WTC11 (cell line): ENCODE results near the gene SLC44A5. TPM values are rescaled to one million over a fixed set of nuclear protein-coding genes. Genes with fewer than 3 reads are reported as not detected.
A peak's percentile ranks its signal among the peaks of the same experiment; 100 is the strongest.

Experiments
- ATAC-seq: fragments of 200-7000 bp; cut with Tn5 transposase; 2 replicates; pipeline ENCODE4 v1.10.0; 2021; ENCODE audit warnings: mild to moderate bottlenecking, moderate library complexity
- CTCF ChIA-PET: fragments of 300-600 bp; sonication (Branson Sonifier 250); formaldehyde crosslinking; loops from one replicate; lab custom pipeline; 2021; ENCODE audit warnings: antibody characterized with exemption; lab: Charles Lee
- POLR2A ChIA-PET: fragments of 350-600 bp; sonication (Branson Sonifier 250); formaldehyde crosslinking; loops from one replicate; lab custom pipeline; 2021; ENCODE audit warnings: antibody characterized with exemption; lab: Charles Lee
- DNase-seq: peaks from one replicate; pipeline ENCODE4 v3.0.0; 2021; ENCODE audit warnings: low spot score
- H3K27ac Mint-ChIP-seq: 2 replicates; pipeline ENCODE4 v1.8.0; 2021; ENCODE audit warnings: mixed read lengths
- H3K27me3 Mint-ChIP-seq: 2 replicates; pipeline ENCODE4 v1.8.0; 2021; ENCODE audit warnings: low read depth, mild to moderate bottlenecking, moderate library complexity, mixed read lengths
- H3K36me3 Mint-ChIP-seq: 2 replicates; pipeline ENCODE4 v1.8.0; 2021; ENCODE audit warnings: mixed read lengths
- H3K4me1 Mint-ChIP-seq: 2 replicates; pipeline ENCODE4 v1.8.0; 2022; ENCODE audit warnings: mixed read lengths
- H3K4me3 Mint-ChIP-seq: 2 replicates; pipeline ENCODE4 v1.8.0; 2021; ENCODE audit warnings: mild to moderate bottlenecking, moderate library complexity, mixed read lengths
- H3K9me3 Mint-ChIP-seq: 2 replicates; pipeline ENCODE4 v1.8.0; 2021; ENCODE audit warnings: mixed read lengths
- ATF1 ChIP-seq: sonication (generic); formaldehyde crosslinking; IDR thresholded peaks from 2 replicates; pipeline ENCODE4 v1.8.1; 2023; ENCODE audit warnings: mild to moderate bottlenecking, moderate library complexity, missing genetic modification reagents
- E2F5 ChIP-seq: sonication (generic); formaldehyde crosslinking; IDR thresholded peaks from 2 replicates; pipeline ENCODE4 v1.8.1; 2022; ENCODE audit warnings: mild to moderate bottlenecking, moderate library complexity, missing genetic modification reagents
- ERG ChIP-seq: fragments of 250-450 bp; sonication (Bioruptor Pico); IDR thresholded peaks from 2 replicates; pipeline ENCODE4 v1.8.0; 2021; ENCODE audit warnings: mild to moderate bottlenecking
- ESRRA ChIP-seq: sonication (generic); formaldehyde crosslinking; IDR thresholded peaks from 2 replicates; pipeline ENCODE4 v1.8.1; 2022; ENCODE audit warnings: mild to moderate bottlenecking, missing genetic modification reagents, borderline replicate concordance
- FOXJ3 ChIP-seq: sonication (generic); formaldehyde crosslinking; IDR thresholded peaks from 2 replicates; pipeline ENCODE4 v1.9.0; 2021; ENCODE audit warnings: missing genetic modification reagents, mild to moderate bottlenecking, borderline replicate concordance
- GABPB1 ChIP-seq: sonication (generic); formaldehyde crosslinking; IDR thresholded peaks from 2 replicates; pipeline ENCODE4 v1.8.1; 2023; ENCODE audit warnings: mild to moderate bottlenecking, missing genetic modification reagents
- GRHL2 ChIP-seq: fragments of 250-450 bp; sonication (Bioruptor Pico); IDR thresholded peaks from 2 replicates; pipeline ENCODE4 v1.8.0; 2022; ENCODE audit warnings: mild to moderate bottlenecking, moderate library complexity; ENCODE audit not compliant: insufficient replicate concordance, severe bottlenecking
- GTF2I ChIP-seq: fragments of 250-450 bp; sonication (Bioruptor Pico); conservative IDR thresholded peaks from 2 replicates; pipeline ENCODE4 v1.4.0; 2021; ENCODE audit warnings: mild to moderate bottlenecking
- HMGA2 ChIP-seq: fragments of 250-450 bp; sonication (Bioruptor Pico); IDR thresholded peaks from 2 replicates; pipeline ENCODE4 v1.4.0; 2021; ENCODE audit warnings: mild to moderate bottlenecking, moderate library complexity
- IRF1 ChIP-seq: sonication (generic); formaldehyde crosslinking; IDR thresholded peaks from 2 replicates; pipeline ENCODE4 v1.8.0; 2023; ENCODE audit warnings: missing genetic modification reagents
- NFATC4 ChIP-seq: fragments of 250-450 bp; sonication (Bioruptor Pico); IDR thresholded peaks from 2 replicates; pipeline ENCODE4 v1.9.0; 2021; ENCODE audit warnings: mild to moderate bottlenecking
- NR2C2 ChIP-seq: sonication (generic); formaldehyde crosslinking; IDR thresholded peaks from 2 replicates; pipeline ENCODE4 v1.8.0; 2022; ENCODE audit warnings: mild to moderate bottlenecking, missing genetic modification reagents
- OVOL2 ChIP-seq: fragments of 250-450 bp; sonication (Bioruptor Pico); IDR thresholded peaks from 2 replicates; pipeline ENCODE4 v1.9.0; 2021; ENCODE audit warnings: mild to moderate bottlenecking, borderline replicate concordance
- RORB ChIP-seq: fragments of 250-450 bp; sonication (Bioruptor Pico); IDR thresholded peaks from 2 replicates; pipeline ENCODE4 v1.9.0; 2021; ENCODE audit warnings: mild to moderate bottlenecking
- STAT6 ChIP-seq: sonication (generic); formaldehyde crosslinking; conservative IDR thresholded peaks from 2 replicates; pipeline ENCODE4 v1.8.1; 2023; ENCODE audit warnings: mild to moderate bottlenecking, low read depth, missing genetic modification reagents, moderate library complexity
- TEAD1 ChIP-seq: sonication (generic); formaldehyde crosslinking; IDR thresholded peaks from 2 replicates; pipeline ENCODE4 v1.8.0; 2022; ENCODE audit warnings: mild to moderate bottlenecking, missing genetic modification reagents
- TP53 ChIP-seq: sonication (generic); formaldehyde crosslinking; IDR thresholded peaks from 2 replicates; pipeline ENCODE4 v1.8.1; 2023; ENCODE audit warnings: mild to moderate bottlenecking, missing genetic modification reagents
- USF1 ChIP-seq: sonication (generic); formaldehyde crosslinking; IDR thresholded peaks from 2 replicates; pipeline ENCODE4 v1.8.0; 2022; ENCODE audit warnings: mild to moderate bottlenecking, missing genetic modification reagents
- ZBTB21 ChIP-seq: sonication (generic); formaldehyde crosslinking; IDR thresholded peaks from 2 replicates; pipeline ENCODE4 v1.8.1; 2023; ENCODE audit warnings: mild to moderate bottlenecking, missing genetic modification reagents, borderline replicate concordance
- ZNF317 ChIP-seq: sonication (generic); formaldehyde crosslinking; IDR thresholded peaks from 2 replicates; pipeline ENCODE4 v1.8.1; 2023; ENCODE audit warnings: low read depth, mild to moderate bottlenecking, moderate library complexity, missing genetic modification reagents, borderline replicate concordance
- ZNF416 ChIP-seq: fragments of 250-450 bp; sonication (Bioruptor Pico); IDR thresholded peaks from 2 replicates; pipeline ENCODE4 v1.9.0; 2021; ENCODE audit warnings: mild to moderate bottlenecking, inconsistent platforms
- total RNA-seq: library from RNA; stranded (reverse); gene quantifications from 3 replicates; pipeline ENCODE4 v1.2.3, GENCODE V29; 2021

Gene SLC44A5
- total RNA-seq, 1 experiment from 2014 or later, result 1.8 TPM

GRCh38 chr1:75469586-75470173, 141.2 kb downstream of the SLC44A5 start (continued):
- TF ChIP-seq IRF1 (CRISPR knock-in tag) (no peak), GABPB1 (CRISPR knock-in tag) (no peak), RORB (CRISPR knock-in tag) (no peak), TEAD1 (CRISPR knock-in tag) (no peak)

- ATAC-seq (peak; percentile 28; the same call in 1 of the 2 replicates), DNase-seq (no peak)
- Mint-ChIP-seq H3K36me3 (peaks cover 2% of the 10 kb centered on the region; the same call in 1 of the 2 replicates), H3K4me1 (no peaks in the 10 kb centered on the region), H3K4me3 (no peak overlapping the region), H3K27me3 (no peaks in the 10 kb centered on the region), H3K9me3 (peaks cover 10% of the 10 kb centered on the region), H3K27ac (no peak overlapping the region)
- CTCF ChIA-PET, result no interaction called here
- POLR2A ChIA-PET, result no interaction called here
- no peak for TF ChIP-seq OVOL2 (CRISPR knock-in tag)
- TF ChIP-seq STAT6 (CRISPR knock-in tag), result no peak
- no peak for TF ChIP-seq ATF1 (CRISPR knock-in tag)
- TF ChIP-seq ZNF416 (CRISPR knock-in tag), result no peak
- no peak for TF ChIP-seq ZBTB21 (CRISPR knock-in tag)
- no peak for TF ChIP-seq ERG (CRISPR knock-in tag)
- no peak for TF ChIP-seq E2F5 (CRISPR knock-in tag)
- TF ChIP-seq ZNF317, result no peak
- TF ChIP-seq ESRRA (CRISPR knock-in tag), result no peak
- no peak for TF ChIP-seq HMGA2
- no peak for TF ChIP-seq GTF2I
- TF ChIP-seq TP53 (CRISPR knock-in tag), result no peak
- TF ChIP-seq NR2C2 (CRISPR knock-in tag), result no peak
- no peak for TF ChIP-seq NFATC4 (CRISPR knock-in tag)
- TF ChIP-seq USF1, result no peak
Measured at GRCh38 chr1:75461808-75462325, 149.0 kb downstream of the SLC44A5 start.

- peaks cover 11% of the 10 kb centered on the region for H3K9me3 Mint-ChIP-seq
- no peak overlapping the region for H3K27ac Mint-ChIP-seq
- CTCF ChIA-PET, result no interaction called here
- H3K27me3 Mint-ChIP-seq, result no peaks in the 10 kb centered on the region
- no peaks in the 10 kb centered on the region for H3K4me1 Mint-ChIP-seq
- POLR2A ChIA-PET, result no interaction called here
- no peak for DNase-seq
- ATAC-seq, result no peak
- no peak overlapping the region for H3K4me3 Mint-ChIP-seq
- TF ChIP-seq FOXJ3 (CRISPR knock-in tag) (no peak), GRHL2 (CRISPR knock-in tag) (no peak)
- no peaks in the 10 kb centered on the region for H3K36me3 Mint-ChIP-seq
Measured at GRCh38 chr1:75449998-75450397, 160.9 kb downstream of the SLC44A5 start.
